Middle frontal gyrus (tissue), 1 donor: Measurements from ENCODE around the gene TBC1D3B.
"Not testable (repeated sequence)": the region's sequence is repeated elsewhere in the genome, so short reads cannot be mapped to it uniquely, and the experiment has no call there.

Experiments used
- DNase-seq: peaks from one replicate; pipeline ENCODE4 v3.0.0-alpha.2; 2015; ENCODE audit warnings: low spot score; ENCODE audit errors: extremely low spot score

TBC1D3B gene

GRCh38 chr17:36176536-36176935 lies at the start of gene TBC1D3B:
Gene TBC1D3B (minus strand): TSS chr17:36176636. CDS start chr17:36175050, 1,586 bp downstream.
- not testable (repeated sequence) for DNase-seq

GRCh38 chr17:36222967-36223366 lies 46.5 kb upstream of the TBC1D3B start:
- not testable (repeated sequence) for DNase-seq

GRCh38 chr17:36221581-36222100 lies 45.2 kb upstream of the TBC1D3B start:
- DNase-seq, result not testable (repeated sequence)

- DNase-seq, result not testable (repeated sequence)
Measured at GRCh38 chr17:36220737-36221580, 44.5 kb upstream of the TBC1D3B start.

- not testable (repeated sequence) for DNase-seq
Measured at GRCh38 chr17:36219556-36219955, 43.1 kb upstream of the TBC1D3B start.

GRCh38 chr17:36215406-36216308 lies 39.2 kb upstream of the TBC1D3B start:
- not testable (repeated sequence) for DNase-seq

- no peak for DNase-seq
Measured at GRCh38 chr17:36214918-36215317, 38.5 kb upstream of the TBC1D3B start.

- no peak for DNase-seq
Measured at GRCh38 chr17:36213695-36214094, 37.3 kb upstream of the TBC1D3B start.

GRCh38 chr17:36212966-36213365 lies 36.5 kb upstream of the TBC1D3B start:
- no peak for DNase-seq

GRCh38 chr17:36212272-36212605 lies 35.8 kb upstream of the TBC1D3B start:
- DNase-seq, result no peak

- DNase-seq, result not testable (repeated sequence)
Measured at GRCh38 chr17:36211484-36212271, 35.2 kb upstream of the TBC1D3B start.

GRCh38 chr17:36210439-36211211 lies 34.2 kb upstream of the TBC1D3B start, which contains the start of gene CCL4L2:
Gene CCL4L2 (plus strand): TSS chr17:36211063.
- not testable (repeated sequence) for DNase-seq

- no peak for DNase-seq
Measured at GRCh38 chr17:36209575-36209974, 33.1 kb upstream of the TBC1D3B start.

GRCh38 chr17:36207383-36207782 lies 30.9 kb upstream of the TBC1D3B start:
- DNase-seq, result not testable (repeated sequence)

GRCh38 chr17:36206486-36206821 lies 30.0 kb upstream of the TBC1D3B start:
- not testable (repeated sequence) for DNase-seq

- no peak for DNase-seq
Measured at GRCh38 chr17:36205637-36206485, 29.4 kb upstream of the TBC1D3B start.

GRCh38 chr17:36204724-36205500 lies 28.5 kb upstream of the TBC1D3B start:
- no peak for DNase-seq

- DNase-seq, result no peak
Measured at GRCh38 chr17:36203335-36203734, 26.9 kb upstream of the TBC1D3B start.

- DNase-seq, result not testable (repeated sequence)
Measured at GRCh38 chr17:36201506-36201905, 25.1 kb upstream of the TBC1D3B start.
